H1 (cell line): Measurements from ENCODE around the gene PSMC4. TPM values are rescaled to one million over a fixed set of nuclear protein-coding genes. Genes with fewer than 3 reads are reported as not detected.

ENCODE experiments used
- CTCF ChIA-PET: fragments of 300-600 bp; sonication (Branson Sonifier 250); formaldehyde crosslinking; loops from one replicate; lab custom pipeline; 2021; ENCODE audit not compliant: partially characterized antibody; lab: Charles Lee
- POLR2A ChIA-PET: fragments of 300-600 bp; sonication (Branson Sonifier 250); formaldehyde crosslinking; loops from one replicate; lab custom pipeline; 2021; ENCODE audit warnings: inconsistent platforms; ENCODE audit not compliant: partially characterized antibody; lab: Charles Lee
- DNase-seq, 2 experiments: peaks; one replicate each; pipeline versions ENCODE4 v3.0.0 to v3.0.0-alpha.2; 2010 to 2022; ENCODE audit warnings: low spot score in 2 of 2, low read depth in 1 of 2, mixed read lengths in 1 of 2
- FAIRE-seq: peaks from 2 replicates; lab custom pipeline; 2011; peaks lifted over from hg19 to GRCh38; lab: Jason Lieb, UNC
- H2AFZ ChIP-seq: 2 replicates; pipeline ENCODE4 v1.8.1; 2012; ENCODE audit warnings: low read length, inconsistent platforms
- H2AK5ac ChIP-seq: 2 replicates; pipeline ENCODE4 v1.6.1; 2013; ENCODE audit warnings: low read depth, low read length
- H2BK120ac ChIP-seq: replicated peaks from 2 replicates; pipeline ENCODE3; 2013; ENCODE audit warnings: low read depth, low read length, inconsistent platforms
- H2BK12ac ChIP-seq: 2 replicates; pipeline ENCODE4 v1.6.1; 2013; ENCODE audit warnings: low read depth, low read length
- H2BK15ac ChIP-seq: 2 replicates; pipeline ENCODE4 v1.6.1; 2013; ENCODE audit warnings: low read length
- H2BK20ac ChIP-seq: 2 replicates; pipeline ENCODE4 v1.6.1; 2013; ENCODE audit warnings: low read length
- H2BK5ac ChIP-seq: 2 replicates; pipeline ENCODE4 v1.6.1; 2013; ENCODE audit warnings: low read depth, low read length
- H3K14ac ChIP-seq: 2 replicates; pipeline ENCODE4 v1.6.1; 2013; ENCODE audit warnings: inconsistent platforms; ENCODE audit not compliant: insufficient read length
- H3K18ac ChIP-seq: 2 replicates; pipeline ENCODE4 v1.6.1; 2013; ENCODE audit warnings: low read length; ENCODE audit errors: extremely low read depth
- H3K23ac ChIP-seq: 2 replicates; pipeline ENCODE4 v1.6.1; 2013; ENCODE audit warnings: inconsistent platforms; ENCODE audit not compliant: insufficient read length
- H3K23me2 ChIP-seq: 2 replicates; pipeline ENCODE4 v1.6.1; 2013; ENCODE audit warnings: low read depth, low read length
- H3K27ac ChIP-seq: 2 replicates; pipeline ENCODE4 v1.6.1; 2011; ENCODE audit warnings: low read depth, low read length, inconsistent platforms
- H3K27me3 ChIP-seq, 4 experiments: replicated peaks in 1 of 4; 1 replicate in 1 of 4; 2 replicates in 3 of 4; pipeline versions ENCODE4 v1.6.1 to v1.8.1; 2011 to 2013; ENCODE audit warnings: low read length in 3 of 4, mild to moderate bottlenecking in 3 of 4, inconsistent platforms in 2 of 4, mixed read lengths in 2 of 4, moderate library complexity in 1 of 4; ENCODE audit not compliant: control insufficient read depth in 3 of 4, insufficient read depth in 3 of 4; ENCODE audit errors: extremely low read depth in 1 of 4
- H3K36me3 ChIP-seq, 4 experiments: 2 replicates each; pipeline versions ENCODE4 v1.6.1 to v1.8.1; 2011 to 2013; ENCODE audit warnings: mild to moderate bottlenecking in 4 of 4, low read length in 3 of 4, moderate library complexity in 2 of 4, control low read depth in 1 of 4, inconsistent platforms in 1 of 4; ENCODE audit not compliant: insufficient read depth in 4 of 4, control insufficient read depth in 2 of 4
- H3K4ac ChIP-seq: replicated peaks from 2 replicates; pipeline ENCODE3; 2013; ENCODE audit warnings: low read length, low read depth, mixed read lengths, inconsistent platforms; ENCODE audit not compliant: insufficient read length
- H3K4me1 ChIP-seq, 4 experiments: replicated peaks in 1 of 4; 1 replicate in 1 of 4; 2 replicates in 3 of 4; pipeline versions ENCODE4 v1.6.1 to v1.8.1; 2011 to 2013; ENCODE audit warnings: low read length in 3 of 4, inconsistent platforms in 2 of 4, mixed read lengths in 1 of 4; ENCODE audit not compliant: insufficient read depth in 4 of 4, control insufficient read depth in 3 of 4
- H3K4me2 ChIP-seq, 2 experiments: 2 replicates each; pipeline versions ENCODE4 v1.6.1 to v1.8.1; 2011 to 2013; ENCODE audit warnings: low read depth in 2 of 2, low read length in 2 of 2, control low read depth in 1 of 2, inconsistent platforms in 1 of 2, mild to moderate bottlenecking in 1 of 2; ENCODE audit not compliant: insufficient read depth in 1 of 2
- H3K4me3 ChIP-seq, 4 experiments: fragments of 200-600, 300-600 bp in 1 of 4; sonication (generic), shearing (Covaris generic), sonication (Bioruptor Twin) in 1 of 4; 2 replicates each; pipeline versions ENCODE4 v1.5.1 to v1.8.1; 2011 to 2016; ENCODE audit warnings: low read length in 4 of 4, low read depth in 3 of 4, control low read depth in 2 of 4, inconsistent platforms in 2 of 4, mild to moderate bottlenecking in 2 of 4, mixed read lengths in 1 of 4, moderate library complexity in 1 of 4; ENCODE audit not compliant: insufficient read depth in 2 of 4; ENCODE audit errors: extremely low read depth in 1 of 4
- H3K56ac ChIP-seq: replicated peaks from 2 replicates; pipeline ENCODE3; 2013; ENCODE audit warnings: low read depth, mild to moderate bottlenecking, mixed read lengths, low read length, inconsistent platforms; ENCODE audit not compliant: insufficient read length
- H3K79me1 ChIP-seq: 2 replicates; pipeline ENCODE4 v1.6.1; 2013; ENCODE audit warnings: low read depth, low read length, control low read depth
- H3K79me2 ChIP-seq, 2 experiments: 2 replicates each; pipeline versions ENCODE4 v1.6.1 to v1.8.1; 2012 to 2013; ENCODE audit warnings: low read length in 2 of 2, mild to moderate bottlenecking in 2 of 2, inconsistent platforms in 1 of 2; ENCODE audit not compliant: insufficient read depth in 2 of 2, control insufficient read depth in 1 of 2
- H3K9ac ChIP-seq, 4 experiments: replicated peaks in 1 of 4; 1 replicate in 1 of 4; 2 replicates in 3 of 4; pipeline versions ENCODE4 v1.6.1 to v1.8.1; 2011 to 2013; ENCODE audit warnings: low read depth in 3 of 4, low read length in 3 of 4, control low read depth in 2 of 4, mild to moderate bottlenecking in 2 of 4, moderate library complexity in 2 of 4, inconsistent platforms in 1 of 4; ENCODE audit errors: extremely low read depth in 1 of 4
- H3K9me3 ChIP-seq, 2 experiments: 2 replicates each; pipeline versions ENCODE4 v1.6.1 to v1.8.1; 2012 to 2013; ENCODE audit warnings: mild to moderate bottlenecking in 2 of 2, moderate library complexity in 2 of 2, control low read depth in 1 of 2, inconsistent platforms in 1 of 2, low read depth in 1 of 2, low read length in 1 of 2, mixed read lengths in 1 of 2; ENCODE audit not compliant: insufficient read depth in 2 of 2
- H4K20me1 ChIP-seq, 2 experiments: replicated peaks in 1 of 2; 2 replicates each; pipeline versions ENCODE3 to v1.8.1; 2011 to 2013; ENCODE audit warnings: inconsistent platforms in 2 of 2, low read length in 2 of 2, mild to moderate bottlenecking in 1 of 2; ENCODE audit not compliant: insufficient read depth in 2 of 2, control insufficient read depth in 1 of 2
- H4K5ac ChIP-seq: 2 replicates; pipeline ENCODE4 v1.6.1; 2013; ENCODE audit warnings: low read length, low read depth, mixed read lengths, inconsistent platforms; ENCODE audit not compliant: insufficient read length
- H4K8ac ChIP-seq: 2 replicates; pipeline ENCODE4 v1.8.0; 2013; ENCODE audit warnings: mild to moderate bottlenecking, moderate library complexity, low read length, inconsistent platforms; ENCODE audit not compliant: insufficient read depth; ENCODE audit errors: extremely low read depth
- H4K91ac ChIP-seq: replicated peaks from 2 replicates; pipeline ENCODE3; 2013; ENCODE audit warnings: low read length, mixed read lengths, inconsistent platforms; ENCODE audit not compliant: insufficient read length
- EGR1 ChIP-seq: IDR thresholded peaks from 2 replicates; pipeline ENCODE4 v1.6.1; 2011; ENCODE audit warnings: low read depth, low read length, borderline replicate concordance
- GABPA ChIP-seq: IDR thresholded peaks from 2 replicates; pipeline ENCODE4 v1.6.1; 2011; ENCODE audit warnings: mild to moderate bottlenecking, low read length, moderate library complexity, borderline replicate concordance; ENCODE audit not compliant: insufficient read depth
- POLR2A ChIP-seq, 2 experiments: IDR thresholded peaks; 1 replicate in 1 of 2; 2 replicates in 1 of 2; pipeline ENCODE4 v1.6.1; 2011; ENCODE audit warnings: low read depth in 2 of 2, low read length in 2 of 2, mild to moderate bottlenecking in 2 of 2; ENCODE audit errors: control extremely low read depth in 1 of 2
- RNF2 ChIP-seq: fragments of 200-900, 300-1000 bp; sonication (generic); IDR thresholded peaks from 2 replicates; pipeline ENCODE4 v1.7.1; 2016; ENCODE audit warnings: borderline replicate concordance, low read depth, mild to moderate bottlenecking, antibody characterized with exemption, low read length; ENCODE audit not compliant: poor library complexity, severe bottlenecking; ENCODE audit errors: missing control alignments
- SRF ChIP-seq: IDR thresholded peaks from 2 replicates; pipeline ENCODE4 v1.6.1; 2011; ENCODE audit warnings: mild to moderate bottlenecking, low read depth, low read length, moderate library complexity
- USF2 ChIP-seq: IDR thresholded peaks from 2 replicates; pipeline ENCODE4 v1.6.1; 2011; ENCODE audit warnings: low read length, improper control_type of control experiment
- WGBS, 2 experiments: shearing (Covaris generic) in 1 of 2; methylation state at CpG; one replicate each; pipeline versions ENCODE4 v1.1.6 to v1.1.7; 2013 to 2015; ENCODE audit warnings: low lambda C conversion rate in 2 of 2, mixed read lengths in 2 of 2, inconsistent platforms in 1 of 2, low coverage in 1 of 2, missing lambda C conversion rate in 1 of 2; ENCODE audit not compliant: insufficient replicate concordance in 2 of 2, insufficient coverage in 1 of 2, insufficient read length in 1 of 2; ENCODE audit errors: extremely low coverage in 1 of 2, missing lambda C conversion rate in 1 of 2; 5-methylcytosine and 5-hydroxymethylcytosine counted together
- polyA plus RNA-seq, 7 experiments: library from polyadenylated mRNA; depleted of rRNA in 3 of 7; stranded (reverse) in 5 of 7; unstranded in 2 of 7; fragments of >200 nt in 5 of 7; fragments of 200-250 nt in 2 of 7; gene quantifications; 1 replicate in 5 of 7; 2 replicates in 1 of 7; 4 replicates in 1 of 7; pipeline versions ENCODE4 v1.2.1 to v1.2.3, GENCODE V29; 2011 to 2013; ENCODE audit warnings: missing spikeins in 2 of 7, mixed read lengths in 2 of 7
- total RNA-seq: library from RNA; stranded (reverse); fragmentation: NEBNext Ultra II Directional; extraction: Animal tissue kit (Norgen Biotek cat#: 25700); gene quantifications from 2 replicates; pipeline ENCODE4 v1.2.1, GENCODE V29; 2021

Gene PSMC4
- total and polyA plus RNA-seq, 2 of the 8 experiments (the other 6 are each of a cell fraction or from before 2014, with no cell fraction given) = 116 to 126 TPM

DNA sequence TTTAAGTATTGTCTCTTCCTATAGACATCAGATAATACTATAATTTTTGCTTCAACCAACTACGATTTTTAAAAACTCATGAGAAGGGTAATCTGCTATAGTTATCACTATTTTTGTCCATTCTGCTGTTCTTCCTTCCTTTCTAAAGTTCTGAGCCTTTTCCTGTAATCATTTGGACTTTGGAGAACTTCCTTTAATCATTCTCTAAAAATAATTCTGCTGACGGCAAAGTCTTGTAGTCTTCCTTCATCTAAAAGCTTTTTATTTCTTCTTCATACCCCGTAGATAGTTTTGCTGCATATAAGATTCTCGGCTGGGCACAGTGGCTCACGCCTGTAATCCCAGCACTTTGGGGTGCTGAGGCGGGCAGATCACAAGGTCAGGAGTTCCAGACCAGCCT, 31.4 kb upstream of the PSMC4 start:
- Histone ChIP-seq H4K5ac (no peak overlapping the region), H2BK20ac (no peak overlapping the region), H3K23ac (no peak overlapping the region), H2BK5ac (no peak overlapping the region), H3K4ac (no peak overlapping the region), H3K79me2 (no peaks in the 10 kb centered on the region), H3K36me3 (no peaks in the 10 kb centered on the region), H3K27me3 (no peaks in the 10 kb centered on the region), H4K91ac (no peak overlapping the region), H3K4me3 (no peak overlapping the region), H3K9me3 (no peaks in the 10 kb centered on the region), H4K8ac (no peak overlapping the region), H3K23me2 (no peaks in the 10 kb centered on the region), H3K9ac (no peak overlapping the region), H3K4me1 (peaks cover 0 to 4% (median 0%) of the 10 kb centered on the region in 4 experiments; a peak in 2 of 7 replicates), H3K4me2 (no peak overlapping the region), H2AFZ (no peak overlapping the region), H3K56ac (no peak overlapping the region), H2BK120ac (no peak overlapping the region), H4K20me1 (no peaks in the 10 kb centered on the region), H2BK12ac (no peak overlapping the region), H2AK5ac (no peak overlapping the region), H3K27ac (no peak overlapping the region), H3K14ac (no peak overlapping the region), H3K79me1 (no peaks in the 10 kb centered on the region), H2BK15ac (no peak overlapping the region), H3K18ac (no peak overlapping the region)
- ChIA-PET POLR2A (interaction anchor here (1.3 kb wide), 1 partner anchor 12 kb away, joined by 3 read pairs; no protein-coding TSS in a partner anchor), CTCF (no interaction called here)
- WGBS, 2 experiments = 96% methylated on average over 6 of the region's 6 CpGs; no CpG with 5 or more reads in 1 of the 2 experiments
- no peak for DNase-seq
- FAIRE-seq = no peak
- TF ChIP-seq RNF2 (no peak), SRF (no peak), POLR2A (IDR thresholded peaks at IDR 0.05; ENCODE audit: control extremely low read depth in 1 of 2, low read depth in 2 of 2, low read length in 2 of 2) (no peak), EGR1 (no peak), USF2 (no peak), GABPA (no peak)
